DOHH2 (cell line): ENCODE measurements around the gene PPP1R18.

Experiments used
- CTCF ChIP-seq: fragments of 200-600 bp; sonication (generic); IDR thresholded peaks from one replicate; pipeline ENCODE4 v1.5.1; 2014; ENCODE audit warnings: antibody characterized with exemption, mild to moderate bottlenecking, low read depth, low read length; ENCODE audit not compliant: poor library complexity, severe bottlenecking
- EZH2phosphoT487 ChIP-seq: fragments of 200-600 bp; sonication (generic); IDR thresholded peaks from 2 replicates; pipeline ENCODE4 v1.6.1; 2017; ENCODE audit warnings: borderline replicate concordance, mild to moderate bottlenecking, antibody characterized with exemption, low read length, moderate library complexity, mixed read lengths

GRCh38 chr6:30672445-30673253 lies 13.8 kb downstream of the PPP1R18 start, which contains the start of gene DHX16:
- TF ChIP-seq CTCF (peak; percentile 94), EZH2phosphoT487 (no peak)
